GM21528 (cell line): ENCODE measurements around the gene MYO10.
A peak's percentile ranks its signal among the peaks of the same experiment; 100 is the strongest.
"Not testable (repeated sequence)": the region's sequence is repeated elsewhere in the genome, so short reads cannot be mapped to it uniquely, and the experiment has no call there.

Source experiments
- ATAC-seq: cut with Tn5 transposase; IDR thresholded peaks from one replicate; pipeline ENCODE4 v1.9.1; 2021; ENCODE audit warnings: mild to moderate bottlenecking, moderate library complexity; ENCODE audit not compliant: unreplicated experiment, low FRiP score

Gene MYO10

GRCh38 chr5:16792598-16793275, 143.4 kb downstream of the MYO10 start:
- no peak for ATAC-seq

GRCh38 chr5:16791904-16792597, 144.0 kb downstream of the MYO10 start:
- no peak for ATAC-seq

GRCh38 chr5:16791036-16791705, 144.9 kb downstream of the MYO10 start:
- ATAC-seq = no peak

GRCh38 chr5:16788957-16789356, 147.1 kb downstream of the MYO10 start:
- no peak for ATAC-seq

- ATAC-seq = no peak
Observed at GRCh38 chr5:16787278-16787677, 148.8 kb downstream of the MYO10 start.

GRCh38 chr5:16784843-16785791, 151.0 kb downstream of the MYO10 start:
- peak; percentile 89 for ATAC-seq

- ATAC-seq = no peak
Observed at GRCh38 chr5:16784088-16784487, 152.0 kb downstream of the MYO10 start.

GRCh38 chr5:16781828-16782626, 154.1 kb downstream of the MYO10 start:
- ATAC-seq = no peak

GRCh38 chr5:16780325-16780724, 155.8 kb downstream of the MYO10 start:
- no peak for ATAC-seq

- ATAC-seq = no peak
Observed at GRCh38 chr5:16777432-16777831, 158.7 kb downstream of the MYO10 start.

- ATAC-seq = no peak
Observed at GRCh38 chr5:16776611-16777251, 159.4 kb downstream of the MYO10 start.

GRCh38 chr5:16774806-16775205, 161.3 kb downstream of the MYO10 start:
- no peak for ATAC-seq

GRCh38 chr5:16773991-16774390, 162.1 kb downstream of the MYO10 start:
- ATAC-seq = no peak

- no peak for ATAC-seq
Observed at GRCh38 chr5:16772556-16772955, 163.5 kb downstream of the MYO10 start.

GRCh38 chr5:16768184-16768583, 167.9 kb downstream of the MYO10 start:
- no peak for ATAC-seq

GRCh38 chr5:16763211-16763610, 172.9 kb downstream of the MYO10 start:
- no peak for ATAC-seq

- peak; percentile 68 for ATAC-seq
Observed at GRCh38 chr5:16759147-16759773, 176.8 kb downstream of the MYO10 start.

- ATAC-seq = no peak
Observed at GRCh38 chr5:16757989-16758501, 178.0 kb downstream of the MYO10 start.

GRCh38 chr5:16757577-16757976, 178.5 kb downstream of the MYO10 start:
- ATAC-seq = not testable (repeated sequence)
